Astrocyte (in vitro differentiated cells and primary cell): ENCODE results near the gene FRMD4B. TPM values are rescaled to one million over a fixed set of nuclear protein-coding genes. Genes with fewer than 3 reads are reported as not detected.

Experiments
- DNase-seq: peaks from one replicate; pipeline ENCODE4 v3.0.0-alpha.2; 2010; ENCODE audit warnings: low read depth
- FAIRE-seq: peaks from 2 replicates; lab custom pipeline; 2011; peaks lifted over from hg19 to GRCh38; lab: Jason Lieb, UNC
- H2AFZ ChIP-seq: 2 replicates; pipeline ENCODE4 v1.6.0; 2012; ENCODE audit warnings: low read depth, low read length, inconsistent platforms
- H3K27ac ChIP-seq: 2 replicates; pipeline ENCODE4 v1.5.1; 2011; ENCODE audit warnings: low read depth, low read length, inconsistent platforms
- H3K27me3 ChIP-seq: 2 replicates; pipeline ENCODE4 v1.6.0; 2011; ENCODE audit warnings: low read length, inconsistent platforms; ENCODE audit not compliant: insufficient read depth
- H3K36me3 ChIP-seq: 2 replicates; pipeline ENCODE4 v1.5.1; 2011; ENCODE audit warnings: low read length, inconsistent platforms; ENCODE audit not compliant: insufficient read depth
- H3K4me1 ChIP-seq: 2 replicates; pipeline ENCODE4 v1.5.1; 2011; ENCODE audit warnings: low read length, inconsistent platforms; ENCODE audit not compliant: insufficient read depth
- H3K4me2 ChIP-seq: 2 replicates; pipeline ENCODE4 v1.6.0; 2012; ENCODE audit warnings: low read length, inconsistent platforms
- H3K4me3 ChIP-seq: 2 replicates; pipeline ENCODE4 v1.5.1; 2011; ENCODE audit warnings: low read depth, mild to moderate bottlenecking, low read length, inconsistent platforms; ENCODE audit not compliant: insufficient read depth
- H3K79me2 ChIP-seq: 2 replicates; pipeline ENCODE4 v1.6.0; 2012; ENCODE audit warnings: mild to moderate bottlenecking, low read length, inconsistent platforms; ENCODE audit not compliant: insufficient read depth
- H3K9ac ChIP-seq: 2 replicates; pipeline ENCODE4 v1.6.0; 2012; ENCODE audit warnings: mild to moderate bottlenecking, low read length, inconsistent platforms
- H3K9me3 ChIP-seq: 2 replicates; pipeline ENCODE4 v1.5.1; 2012; ENCODE audit warnings: low read depth, mild to moderate bottlenecking, low read length, inconsistent platforms; ENCODE audit not compliant: insufficient read depth
- H4K20me1 ChIP-seq: 2 replicates; pipeline ENCODE4 v1.6.0; 2012; ENCODE audit warnings: low read length, inconsistent platforms; ENCODE audit not compliant: insufficient read depth
- H3K27ac Mint-ChIP-seq: one replicate; pipeline ENCODE4 v1.8.0; 2021; ENCODE audit warnings: mild to moderate bottlenecking, mixed read lengths; ENCODE audit not compliant: unreplicated experiment
- H3K27me3 Mint-ChIP-seq: one replicate; pipeline ENCODE4 v1.8.0; 2021; ENCODE audit warnings: low read depth, mixed read lengths; ENCODE audit not compliant: unreplicated experiment
- H3K36me3 Mint-ChIP-seq: one replicate; pipeline ENCODE4 v1.8.0; 2021; ENCODE audit warnings: low read depth, mixed read lengths; ENCODE audit not compliant: unreplicated experiment
- H3K4me1 Mint-ChIP-seq: one replicate; pipeline ENCODE4 v1.8.0; 2021; ENCODE audit warnings: low read depth, mixed read lengths; ENCODE audit not compliant: unreplicated experiment
- H3K4me3 Mint-ChIP-seq: one replicate; pipeline ENCODE4 v1.8.0; 2021; ENCODE audit warnings: mild to moderate bottlenecking, moderate library complexity, mixed read lengths; ENCODE audit not compliant: unreplicated experiment
- H3K9me3 Mint-ChIP-seq: one replicate; pipeline ENCODE4 v1.8.0; 2021; ENCODE audit warnings: mild to moderate bottlenecking, mixed read lengths; ENCODE audit not compliant: unreplicated experiment
- CTCF ChIP-seq: IDR thresholded peaks from 2 replicates; pipeline ENCODE4 v1.5.1; 2011; ENCODE audit warnings: low read depth, mild to moderate bottlenecking, inconsistent platforms, low read length, moderate library complexity; ENCODE audit not compliant: insufficient read depth
- EZH2 ChIP-seq: IDR thresholded peaks from 2 replicates; pipeline ENCODE4 v1.6.1; 2012; ENCODE audit warnings: mild to moderate bottlenecking, low read length, inconsistent platforms; ENCODE audit not compliant: insufficient read depth
- total RNA-seq: library from RNA; stranded (reverse); gene quantifications from 2 replicates; pipeline ENCODE4 v1.2.1, GENCODE V29; 2021

The FRMD4B gene
- total RNA-seq, 1 donor from 2014 or later = 9.2 TPM

GRCh38 chr3:69180869-69181591 lies 204.9 kb downstream of the FRMD4B start:
- Histone ChIP-seq H3K9me3 (no peaks in the 10 kb centered on the region), H3K4me2 (peak overlapping the region; percentile 79), H3K4me3 (no peak overlapping the region), H3K27me3 (no peaks in the 10 kb centered on the region), H4K20me1 (no peaks in the 10 kb centered on the region), H3K4me1 (peaks cover 27% of the 10 kb centered on the region), H3K79me2 (no peaks in the 10 kb centered on the region), H3K27ac (peak overlapping the region; percentile 85), H2AFZ (no peak overlapping the region), H3K9ac (no peak overlapping the region), H3K36me3 (no peaks in the 10 kb centered on the region)
- no peak for FAIRE-seq
- Mint-ChIP-seq H3K27me3 (no peaks in the 10 kb centered on the region), H3K4me1 (peaks cover 35% of the 10 kb centered on the region), H3K4me3 (no peak overlapping the region), H3K36me3 (peaks cover 8% of the 10 kb centered on the region), H3K27ac (peak overlapping the region; percentile 14), H3K9me3 (peaks cover 3% of the 10 kb centered on the region)
- no peak for DNase-seq
- no peak for TF ChIP-seq EZH2

- Histone ChIP-seq H3K4me1 (peaks cover 27% of the 10 kb centered on the region), H3K4me2 (no peak overlapping the region), H3K36me3 (no peaks in the 10 kb centered on the region), H3K27me3 (no peaks in the 10 kb centered on the region), H2AFZ (no peak overlapping the region), H3K4me3 (no peak overlapping the region), H3K79me2 (no peaks in the 10 kb centered on the region), H3K9me3 (no peaks in the 10 kb centered on the region), H3K27ac (peak overlapping the region; percentile 7), H4K20me1 (no peaks in the 10 kb centered on the region), H3K9ac (no peak overlapping the region)
- H3K27me3 Mint-ChIP-seq = no peaks in the 10 kb centered on the region
- H3K4me1 Mint-ChIP-seq = peaks cover 38% of the 10 kb centered on the region
- H3K9me3 Mint-ChIP-seq = peaks cover 3% of the 10 kb centered on the region
- FAIRE-seq (no peak), DNase-seq (peak; percentile 16)
- no peak overlapping the region for H3K4me3 Mint-ChIP-seq
- peak overlapping the region; percentile 47 for H3K27ac Mint-ChIP-seq
- TF ChIP-seq CTCF (no peak), EZH2 (no peak)
- H3K36me3 Mint-ChIP-seq = peaks cover 8% of the 10 kb centered on the region
These were observed 206.0 kb downstream of the FRMD4B start for GRCh38 chr3:69179740-69180372.

- FAIRE-seq (no peak), DNase-seq (peak; percentile 15)
- no peaks in the 10 kb centered on the region for H3K36me3 ChIP-seq
- H3K9me3 Mint-ChIP-seq = peaks cover 3% of the 10 kb centered on the region
- no peak overlapping the region for H3K4me3 ChIP-seq
- no peaks in the 10 kb centered on the region for H3K79me2 ChIP-seq
- TF ChIP-seq EZH2 = no peak
- no peak for TF ChIP-seq CTCF
- H3K4me1 ChIP-seq = peaks cover 27% of the 10 kb centered on the region
- H3K27ac ChIP-seq = peak overlapping the region; percentile 7
- H3K4me1 Mint-ChIP-seq = peaks cover 38% of the 10 kb centered on the region
- H3K4me2 ChIP-seq = no peak overlapping the region
- H3K27ac Mint-ChIP-seq = peak overlapping the region; percentile 20
- no peaks in the 10 kb centered on the region for H3K9me3 ChIP-seq
- H3K36me3 Mint-ChIP-seq = peaks cover 8% of the 10 kb centered on the region
- H3K4me3 Mint-ChIP-seq = no peak overlapping the region
- no peaks in the 10 kb centered on the region for H3K27me3 ChIP-seq
- H3K9ac ChIP-seq = no peak overlapping the region
- H3K27me3 Mint-ChIP-seq = no peaks in the 10 kb centered on the region
- no peaks in the 10 kb centered on the region for H4K20me1 ChIP-seq
- H2AFZ ChIP-seq = no peak overlapping the region
These were observed 206.8 kb downstream of the FRMD4B start for GRCh38 chr3:69178838-69179739.
